WTC11 (cell line): Measurements from ENCODE around the gene TANC1. TPM values are rescaled to one million over a fixed set of nuclear protein-coding genes. Genes with fewer than 3 reads are reported as not detected.

Source experiments
- ATAC-seq: fragments of 200-7000 bp; cut with Tn5 transposase; 2 replicates; pipeline ENCODE4 v1.10.0; 2021; ENCODE audit warnings: mild to moderate bottlenecking, moderate library complexity
- CTCF ChIA-PET: fragments of 300-600 bp; sonication (Branson Sonifier 250); formaldehyde crosslinking; loops from one replicate; lab custom pipeline; 2021; ENCODE audit warnings: antibody characterized with exemption; lab: Charles Lee
- POLR2A ChIA-PET: fragments of 350-600 bp; sonication (Branson Sonifier 250); formaldehyde crosslinking; loops from one replicate; lab custom pipeline; 2021; ENCODE audit warnings: antibody characterized with exemption; lab: Charles Lee
- DNase-seq: peaks from one replicate; pipeline ENCODE4 v3.0.0; 2021; ENCODE audit warnings: low spot score
- H3K27ac Mint-ChIP-seq: 2 replicates; pipeline ENCODE4 v1.8.0; 2021; ENCODE audit warnings: mixed read lengths
- H3K27me3 Mint-ChIP-seq: 2 replicates; pipeline ENCODE4 v1.8.0; 2021; ENCODE audit warnings: low read depth, mild to moderate bottlenecking, moderate library complexity, mixed read lengths
- H3K36me3 Mint-ChIP-seq: 2 replicates; pipeline ENCODE4 v1.8.0; 2021; ENCODE audit warnings: mixed read lengths
- H3K4me1 Mint-ChIP-seq: 2 replicates; pipeline ENCODE4 v1.8.0; 2022; ENCODE audit warnings: mixed read lengths
- H3K4me3 Mint-ChIP-seq: 2 replicates; pipeline ENCODE4 v1.8.0; 2021; ENCODE audit warnings: mild to moderate bottlenecking, moderate library complexity, mixed read lengths
- H3K9me3 Mint-ChIP-seq: 2 replicates; pipeline ENCODE4 v1.8.0; 2021; ENCODE audit warnings: mixed read lengths
- CBFB ChIP-seq: sonication (generic); formaldehyde crosslinking; IDR thresholded peaks from 2 replicates; pipeline ENCODE4 v1.8.1; 2022; ENCODE audit warnings: mild to moderate bottlenecking, low read depth, missing genetic modification reagents
- CTCF ChIP-seq: fragments of 200-600 bp; IDR thresholded peaks from 2 replicates; pipeline ENCODE4 v1.8.0; 2022; ENCODE audit warnings: antibody characterized with exemption
- ELF4 ChIP-seq: sonication (generic); formaldehyde crosslinking; IDR thresholded peaks from 2 replicates; pipeline ENCODE4 v1.8.1; 2022; ENCODE audit warnings: low read depth, mild to moderate bottlenecking, moderate library complexity, missing genetic modification reagents
- EMX1 ChIP-seq: fragments of 250-450 bp; sonication (Bioruptor Pico); IDR thresholded peaks from 2 replicates; pipeline ENCODE4 v1.8.0; 2021; ENCODE audit warnings: mild to moderate bottlenecking
- ETV6 ChIP-seq: sonication (generic); formaldehyde crosslinking; IDR thresholded peaks from 2 replicates; pipeline ENCODE4 v1.8.1; 2022; ENCODE audit warnings: mild to moderate bottlenecking, missing genetic modification reagents
- MXD4 ChIP-seq: fragments of 250-450 bp; sonication (Bioruptor Pico); IDR thresholded peaks from 2 replicates; pipeline ENCODE4 v1.8.0; 2021; ENCODE audit warnings: mild to moderate bottlenecking, moderate library complexity, borderline replicate concordance
- NFE2L1 ChIP-seq: sonication (generic); formaldehyde crosslinking; IDR thresholded peaks from 2 replicates; pipeline ENCODE4 v1.8.1; 2023; ENCODE audit warnings: missing genetic modification reagents
- TEAD1 ChIP-seq: sonication (generic); formaldehyde crosslinking; IDR thresholded peaks from 2 replicates; pipeline ENCODE4 v1.8.0; 2022; ENCODE audit warnings: mild to moderate bottlenecking, missing genetic modification reagents
- ZNF138 ChIP-seq: sonication (generic); formaldehyde crosslinking; conservative IDR thresholded peaks from 2 replicates; pipeline ENCODE4 v1.8.1; 2022; ENCODE audit warnings: mild to moderate bottlenecking, moderate library complexity, missing genetic modification reagents
- ZNF219 ChIP-seq: sonication (generic); formaldehyde crosslinking; IDR thresholded peaks from 2 replicates; pipeline ENCODE4 v1.8.0; 2023; ENCODE audit warnings: missing genetic modification reagents, mild to moderate bottlenecking, borderline replicate concordance
- ZNF317 ChIP-seq: sonication (generic); formaldehyde crosslinking; IDR thresholded peaks from 2 replicates; pipeline ENCODE4 v1.8.1; 2023; ENCODE audit warnings: low read depth, mild to moderate bottlenecking, moderate library complexity, missing genetic modification reagents, borderline replicate concordance
- ZNF416 ChIP-seq: fragments of 250-450 bp; sonication (Bioruptor Pico); IDR thresholded peaks from 2 replicates; pipeline ENCODE4 v1.9.0; 2021; ENCODE audit warnings: mild to moderate bottlenecking, inconsistent platforms
- total RNA-seq: library from RNA; stranded (reverse); gene quantifications from 3 replicates; pipeline ENCODE4 v1.2.3, GENCODE V29; 2021
- TF ChIP-seq, protein P1 (sequence below): sonication (generic); formaldehyde crosslinking; IDR thresholded peaks from 2 replicates; pipeline ENCODE4 v1.8.1; 2022; ENCODE audit warnings: low read depth, mild to moderate bottlenecking, moderate library complexity, missing genetic modification reagents, borderline replicate concordance
- TF ChIP-seq, protein P2 (sequence below): sonication (generic); formaldehyde crosslinking; IDR thresholded peaks from 2 replicates; pipeline ENCODE4 v1.8.1; 2022; ENCODE audit warnings: mild to moderate bottlenecking, moderate library complexity, missing genetic modification reagents
- TF ChIP-seq, protein P3 (sequence below): sonication (generic); formaldehyde crosslinking; IDR thresholded peaks from 2 replicates; pipeline ENCODE4 v1.8.0; 2022; ENCODE audit warnings: mild to moderate bottlenecking, missing genetic modification reagents
- TF ChIP-seq, protein P4 (sequence below): fragments of 250-450 bp; sonication (Bioruptor Pico); conservative IDR thresholded peaks from 2 replicates; pipeline ENCODE4 v1.9.0; 2021; ENCODE audit warnings: mild to moderate bottlenecking
- TF ChIP-seq, protein P5 (sequence below): sonication (generic); formaldehyde crosslinking; IDR thresholded peaks from 2 replicates; pipeline ENCODE4 v1.8.1; 2023; ENCODE audit warnings: mild to moderate bottlenecking, missing genetic modification reagents, borderline replicate concordance

The TANC1 gene
- total RNA-seq, 1 experiment from 2014 or later = 11.6 TPM

- no peak for TF ChIP-seq ZNF138 (CRISPR knock-in tag)
- TF ChIP-seq CBFB = no peak
- no peak for TF ChIP-seq MXD4 (CRISPR knock-in tag)
- no peak for TF ChIP-seq EMX1 (CRISPR knock-in tag)
Observed at GRCh38 chr2:159117658-159118057, 149.2 kb downstream of the TANC1 start (continued).

- ChIA-PET POLR2A (interaction anchor here (0.6 kb wide), 1 partner anchor 18 kb away, joined by 3 read pairs; no protein-coding TSS in a partner anchor), CTCF (interaction anchor here (0.6 to 3.4 kb wide), 65 partner anchors 9 to 596 kb away, joined by 3 to 59 read pairs (median 4); partner anchors contain the start of gene TANC1)
- Mint-ChIP-seq H3K4me1 (peaks cover 5% of the 10 kb centered on the region; the same call in 1 of the 2 replicates), H3K9me3 (0 out of 2 replicates have a peak, but pooled peaks cover 3% of the 10 kb centered on the region), H3K27me3 (no peaks in the 10 kb centered on the region), H3K4me3 (no peak overlapping the region), H3K36me3 (no peaks in the 10 kb centered on the region; the same call in 1 of the 2 replicates), H3K27ac (no peak overlapping the region)
- DNase-seq = peak; percentile 91
- ATAC-seq = peak; percentile 97
- TF ChIP-seq ETV6 (CRISPR knock-in tag) (no peak), CTCF (peak; percentile 85)
Observed at GRCh38 chr2:159118115-159118858, 149.8 kb downstream of the TANC1 start.

DNA sequence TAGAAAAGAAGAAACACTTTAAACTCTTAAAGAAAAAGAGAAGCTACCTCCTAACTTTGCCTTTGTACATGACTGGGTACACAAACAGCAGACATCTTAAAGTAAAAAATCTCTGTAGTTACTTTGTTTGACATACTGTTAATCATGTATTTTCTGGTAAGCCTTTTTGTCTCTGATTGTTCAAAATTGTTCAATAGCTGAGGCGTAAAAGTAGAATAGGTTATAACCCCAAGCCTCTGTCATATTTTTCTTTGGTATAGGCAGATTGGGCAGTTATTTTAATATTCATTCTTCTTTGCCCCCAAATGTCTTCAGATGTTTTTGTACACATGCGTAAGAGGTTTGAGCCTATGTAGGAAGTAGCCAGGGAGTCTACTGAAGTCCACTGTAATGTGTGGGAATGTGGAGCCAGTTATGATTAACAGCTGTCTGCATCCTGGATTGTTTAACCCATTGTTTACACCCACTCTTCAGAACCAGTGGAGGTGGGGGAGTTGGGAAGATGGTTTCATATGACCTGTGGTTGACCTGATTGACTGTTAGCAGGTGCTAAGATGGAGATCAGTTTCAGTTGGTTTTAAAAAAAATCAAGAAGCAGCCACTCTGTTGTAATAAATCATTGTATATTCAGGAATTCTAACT lies 150.5 kb downstream of the TANC1 start:
- H3K4me3 Mint-ChIP-seq = no peak overlapping the region
- POLR2A ChIA-PET = no interaction called here
- TF ChIP-seq CBFB = no peak
- TF ChIP-seq, protein P1, sequence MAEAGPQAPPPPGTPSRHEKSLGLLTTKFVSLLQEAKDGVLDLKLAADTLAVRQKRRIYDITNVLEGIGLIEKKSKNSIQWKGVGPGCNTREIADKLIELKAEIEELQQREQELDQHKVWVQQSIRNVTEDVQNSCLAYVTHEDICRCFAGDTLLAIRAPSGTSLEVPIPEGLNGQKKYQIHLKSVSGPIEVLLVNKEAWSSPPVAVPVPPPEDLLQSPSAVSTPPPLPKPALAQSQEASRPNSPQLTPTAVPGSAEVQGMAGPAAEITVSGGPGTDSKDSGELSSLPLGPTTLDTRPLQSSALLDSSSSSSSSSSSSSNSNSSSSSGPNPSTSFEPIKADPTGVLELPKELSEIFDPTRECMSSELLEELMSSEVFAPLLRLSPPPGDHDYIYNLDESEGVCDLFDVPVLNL (CRISPR knock-in tag) = no peak
- no peak for TF ChIP-seq NFE2L1 (CRISPR knock-in tag)
- TF ChIP-seq, protein P2, sequence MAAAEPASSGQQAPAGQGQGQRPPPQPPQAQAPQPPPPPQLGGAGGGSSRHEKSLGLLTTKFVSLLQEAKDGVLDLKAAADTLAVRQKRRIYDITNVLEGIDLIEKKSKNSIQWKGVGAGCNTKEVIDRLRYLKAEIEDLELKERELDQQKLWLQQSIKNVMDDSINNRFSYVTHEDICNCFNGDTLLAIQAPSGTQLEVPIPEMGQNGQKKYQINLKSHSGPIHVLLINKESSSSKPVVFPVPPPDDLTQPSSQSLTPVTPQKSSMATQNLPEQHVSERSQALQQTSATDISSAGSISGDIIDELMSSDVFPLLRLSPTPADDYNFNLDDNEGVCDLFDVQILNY (CRISPR knock-in tag) = no peak
- TF ChIP-seq, protein P3, sequence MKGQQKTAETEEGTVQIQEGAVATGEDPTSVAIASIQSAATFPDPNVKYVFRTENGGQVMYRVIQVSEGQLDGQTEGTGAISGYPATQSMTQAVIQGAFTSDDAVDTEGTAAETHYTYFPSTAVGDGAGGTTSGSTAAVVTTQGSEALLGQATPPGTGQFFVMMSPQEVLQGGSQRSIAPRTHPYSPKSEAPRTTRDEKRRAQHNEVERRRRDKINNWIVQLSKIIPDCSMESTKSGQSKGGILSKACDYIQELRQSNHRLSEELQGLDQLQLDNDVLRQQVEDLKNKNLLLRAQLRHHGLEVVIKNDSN (CRISPR knock-in tag) = no peak
- TF ChIP-seq ZNF416 (CRISPR knock-in tag) = no peak
- TF ChIP-seq, protein P4, sequence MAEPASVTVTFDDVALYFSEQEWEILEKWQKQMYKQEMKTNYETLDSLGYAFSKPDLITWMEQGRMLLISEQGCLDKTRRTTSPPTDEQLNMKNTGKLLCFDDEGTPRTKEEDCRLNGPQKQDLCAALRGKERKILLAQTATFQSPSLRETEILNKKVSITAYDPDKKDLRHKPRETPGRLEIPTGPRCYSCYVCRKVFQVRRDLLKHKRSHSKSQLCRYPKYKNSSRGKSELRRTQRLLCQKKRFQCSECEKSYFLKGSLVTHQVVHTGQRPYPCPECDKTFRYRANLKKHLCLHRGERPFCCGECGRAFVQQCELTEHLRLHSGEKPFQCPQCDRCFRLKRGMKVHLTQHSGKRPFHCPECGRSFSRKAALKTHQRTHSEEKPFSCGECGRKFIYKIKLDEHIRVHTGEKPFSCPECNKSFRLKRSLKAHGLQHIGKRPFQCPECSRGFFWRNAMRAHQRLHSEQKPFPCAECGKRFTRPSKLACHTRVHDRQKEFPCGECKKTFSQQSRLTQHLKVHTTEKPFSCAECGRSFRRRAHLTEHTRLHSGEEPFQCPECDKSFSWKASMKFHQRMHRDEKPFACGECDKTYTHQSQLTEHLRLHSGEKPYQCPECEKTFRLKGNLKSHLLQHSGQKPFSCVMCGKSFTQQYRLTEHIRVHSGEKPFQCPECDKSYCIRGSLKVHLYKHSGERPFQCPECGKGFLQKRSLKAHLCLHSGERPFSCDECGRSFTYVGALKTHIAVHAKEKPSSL (CRISPR knock-in tag) = no peak
- TF ChIP-seq CTCF = no peak; the same call in 1 of the 2 replicates
- TF ChIP-seq, protein P5, sequence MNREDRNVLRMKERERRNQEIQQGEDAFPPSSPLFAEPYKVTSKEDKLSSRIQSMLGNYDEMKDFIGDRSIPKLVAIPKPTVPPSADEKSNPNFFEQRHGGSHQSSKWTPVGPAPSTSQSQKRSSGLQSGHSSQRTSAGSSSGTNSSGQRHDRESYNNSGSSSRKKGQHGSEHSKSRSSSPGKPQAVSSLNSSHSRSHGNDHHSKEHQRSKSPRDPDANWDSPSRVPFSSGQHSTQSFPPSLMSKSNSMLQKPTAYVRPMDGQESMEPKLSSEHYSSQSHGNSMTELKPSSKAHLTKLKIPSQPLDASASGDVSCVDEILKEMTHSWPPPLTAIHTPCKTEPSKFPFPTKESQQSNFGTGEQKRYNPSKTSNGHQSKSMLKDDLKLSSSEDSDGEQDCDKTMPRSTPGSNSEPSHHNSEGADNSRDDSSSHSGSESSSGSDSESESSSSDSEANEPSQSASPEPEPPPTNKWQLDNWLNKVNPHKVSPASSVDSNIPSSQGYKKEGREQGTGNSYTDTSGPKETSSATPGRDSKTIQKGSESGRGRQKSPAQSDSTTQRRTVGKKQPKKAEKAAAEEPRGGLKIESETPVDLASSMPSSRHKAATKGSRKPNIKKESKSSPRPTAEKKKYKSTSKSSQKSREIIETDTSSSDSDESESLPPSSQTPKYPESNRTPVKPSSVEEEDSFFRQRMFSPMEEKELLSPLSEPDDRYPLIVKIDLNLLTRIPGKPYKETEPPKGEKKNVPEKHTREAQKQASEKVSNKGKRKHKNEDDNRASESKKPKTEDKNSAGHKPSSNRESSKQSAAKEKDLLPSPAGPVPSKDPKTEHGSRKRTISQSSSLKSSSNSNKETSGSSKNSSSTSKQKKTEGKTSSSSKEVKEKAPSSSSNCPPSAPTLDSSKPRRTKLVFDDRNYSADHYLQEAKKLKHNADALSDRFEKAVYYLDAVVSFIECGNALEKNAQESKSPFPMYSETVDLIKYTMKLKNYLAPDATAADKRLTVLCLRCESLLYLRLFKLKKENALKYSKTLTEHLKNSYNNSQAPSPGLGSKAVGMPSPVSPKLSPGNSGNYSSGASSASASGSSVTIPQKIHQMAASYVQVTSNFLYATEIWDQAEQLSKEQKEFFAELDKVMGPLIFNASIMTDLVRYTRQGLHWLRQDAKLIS = no peak
- no peak for TF ChIP-seq ZNF219 (CRISPR knock-in tag)
- no peak for TF ChIP-seq ZNF317 (CRISPR knock-in tag)
- no peak for TF ChIP-seq ELF4 (CRISPR knock-in tag)
- TF ChIP-seq TEAD1 = no peak

More for the DNA sequence above, 150.5 kb downstream of the TANC1 start:
- Mint-ChIP-seq H3K4me1 (peaks cover 8% of the 10 kb centered on the region; the same call in 1 of the 2 replicates), H3K36me3 (no peaks in the 10 kb centered on the region; the same call in 1 of the 2 replicates), H3K9me3 (0 out of 2 replicates have a peak, but pooled peaks cover 3% of the 10 kb centered on the region), H3K27ac (no peak overlapping the region), H3K27me3 (no peaks in the 10 kb centered on the region)
- CTCF ChIA-PET = interaction anchor here (0.6 to 3.4 kb wide), 64 partner anchors 8 to 596 kb away, joined by 3 to 59 read pairs (median 4); partner anchors contain the start of gene TANC1
- DNase-seq = no peak
- no peak for ATAC-seq
